MCF 10A (cell line): Measurements from ENCODE around the gene PLCB1. TPM values are rescaled to one million over a fixed set of nuclear protein-coding genes. Genes with fewer than 3 reads are reported as not detected.
"Not testable (repeated sequence)": the region's sequence is repeated elsewhere in the genome, so short reads cannot be mapped to it uniquely, and the experiment has no call there.

Source experiments
- BruUV-seq: library from RNA; stranded (reverse); fragments of 400-500 nt; replicated peaks from 2 replicates; lab custom pipeline; 2021; lab: Mats Ljungman, UMichigan
- CTCF ChIA-PET: fragments of 300-600 bp; sonication (Branson Sonifier 250); formaldehyde crosslinking; extraction: SDS; loops from one replicate; lab custom pipeline; 2021; ENCODE audit warnings: antibody characterized with exemption, inconsistent platforms; lab: Yijun Ruan, JAX
- POLR2A ChIA-PET: fragments of 300-600, 350-650 bp; sonication (Branson Sonifier 250); formaldehyde crosslinking; extraction: SDS; loops from one replicate; lab custom pipeline; 2020; ENCODE audit warnings: antibody characterized with exemption, inconsistent platforms; lab: Yijun Ruan, JAX
- DNase-seq: peaks from one replicate; pipeline ENCODE4 v3.0.0-alpha.2; 2018; ENCODE audit not compliant: unreplicated experiment
- H3K27ac Mint-ChIP-seq: one replicate; pipeline ENCODE4 v1.8.0; 2022; ENCODE audit warnings: mild to moderate bottlenecking, low read depth, mixed read lengths; ENCODE audit not compliant: unreplicated experiment
- H3K27me3 Mint-ChIP-seq: one replicate; pipeline ENCODE4 v1.8.0; 2022; ENCODE audit warnings: mixed read lengths; ENCODE audit not compliant: insufficient read depth, unreplicated experiment
- H3K36me3 Mint-ChIP-seq: one replicate; pipeline ENCODE4 v1.8.0; 2022; ENCODE audit warnings: mild to moderate bottlenecking, moderate library complexity, mixed read lengths; ENCODE audit not compliant: insufficient read depth, unreplicated experiment
- H3K4me1 Mint-ChIP-seq: one replicate; pipeline ENCODE4 v1.8.0; 2022; ENCODE audit warnings: mixed read lengths; ENCODE audit not compliant: insufficient read depth, unreplicated experiment
- H3K4me3 Mint-ChIP-seq: one replicate; pipeline ENCODE4 v1.8.0; 2022; ENCODE audit warnings: mild to moderate bottlenecking, moderate library complexity, mixed read lengths; ENCODE audit not compliant: unreplicated experiment
- H3K9me3 Mint-ChIP-seq: one replicate; pipeline ENCODE4 v1.8.0; 2022; ENCODE audit warnings: mixed read lengths; ENCODE audit not compliant: unreplicated experiment
- intact Hi-C: fragments of 100-400 bp; cut with micrococcal nuclease; formaldehyde crosslinking; loops from 2 replicates; pipeline ENCODE4 v1.14.1; 2022
- total RNA-seq: library from RNA; stranded (reverse); gene quantifications from 2 replicates; pipeline ENCODE4 v1.2.3, GENCODE V29; 2022
- TF ChIP-seq, protein P1 (sequence below): fragments of 200-600 bp; IDR thresholded peaks from one replicate; pipeline ENCODE4 v1.8.0; 2022; ENCODE audit warnings: antibody characterized with exemption, mild to moderate bottlenecking; ENCODE audit not compliant: unreplicated experiment

The PLCB1 gene
- total RNA-seq, 1 experiment from 2014 or later: 5.9 TPM

DNA sequence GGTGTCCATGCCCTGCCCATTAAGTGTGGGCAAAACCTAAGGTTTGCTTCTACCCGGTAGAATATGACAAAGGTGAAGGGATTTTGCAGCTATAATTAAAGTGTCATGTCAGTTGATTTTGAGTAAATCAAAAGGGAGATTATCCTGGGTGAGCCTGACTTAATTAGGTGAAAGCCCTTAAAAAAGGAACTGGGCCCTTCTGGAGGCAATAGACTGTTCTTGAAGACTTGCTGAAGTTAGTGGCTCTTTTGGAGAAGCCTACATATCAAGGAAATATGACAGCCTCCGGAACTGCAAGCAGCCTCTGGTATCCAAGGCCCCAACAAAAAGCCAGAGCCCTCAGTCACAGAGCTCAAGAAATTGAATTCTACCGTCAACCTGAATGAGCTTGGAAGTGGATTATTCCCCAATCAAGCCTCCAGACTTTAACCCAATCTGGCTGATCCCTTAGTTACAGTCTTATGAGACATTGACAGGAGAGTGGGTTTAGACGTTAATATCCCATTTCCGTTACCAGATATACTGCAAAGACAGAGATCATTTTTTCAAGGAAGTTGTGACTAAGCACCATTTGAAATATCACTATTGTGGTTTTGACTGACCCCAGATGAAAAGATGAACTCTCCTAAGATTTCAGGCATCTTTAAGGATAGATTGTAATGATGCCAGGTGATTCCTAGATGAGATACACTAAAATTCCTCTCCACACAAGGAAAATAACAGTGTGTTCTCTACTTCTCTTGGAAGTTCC lies 303.4 kb downstream of the PLCB1 start:
- no peaks in the 10 kb centered on the region for H3K27me3 Mint-ChIP-seq
- H3K4me3 Mint-ChIP-seq: no peak overlapping the region
- CTCF ChIA-PET: interaction anchor here (0.5 to 1.4 kb wide), 6 partner anchors 15 to 1942 kb away, joined by 3 to 6 read pairs (median 4); no protein-coding TSS in a partner anchor
- peaks cover 6% of the 10 kb centered on the region for H3K4me1 Mint-ChIP-seq
- no peak overlapping the region for H3K27ac Mint-ChIP-seq
- TF ChIP-seq, protein P1, sequence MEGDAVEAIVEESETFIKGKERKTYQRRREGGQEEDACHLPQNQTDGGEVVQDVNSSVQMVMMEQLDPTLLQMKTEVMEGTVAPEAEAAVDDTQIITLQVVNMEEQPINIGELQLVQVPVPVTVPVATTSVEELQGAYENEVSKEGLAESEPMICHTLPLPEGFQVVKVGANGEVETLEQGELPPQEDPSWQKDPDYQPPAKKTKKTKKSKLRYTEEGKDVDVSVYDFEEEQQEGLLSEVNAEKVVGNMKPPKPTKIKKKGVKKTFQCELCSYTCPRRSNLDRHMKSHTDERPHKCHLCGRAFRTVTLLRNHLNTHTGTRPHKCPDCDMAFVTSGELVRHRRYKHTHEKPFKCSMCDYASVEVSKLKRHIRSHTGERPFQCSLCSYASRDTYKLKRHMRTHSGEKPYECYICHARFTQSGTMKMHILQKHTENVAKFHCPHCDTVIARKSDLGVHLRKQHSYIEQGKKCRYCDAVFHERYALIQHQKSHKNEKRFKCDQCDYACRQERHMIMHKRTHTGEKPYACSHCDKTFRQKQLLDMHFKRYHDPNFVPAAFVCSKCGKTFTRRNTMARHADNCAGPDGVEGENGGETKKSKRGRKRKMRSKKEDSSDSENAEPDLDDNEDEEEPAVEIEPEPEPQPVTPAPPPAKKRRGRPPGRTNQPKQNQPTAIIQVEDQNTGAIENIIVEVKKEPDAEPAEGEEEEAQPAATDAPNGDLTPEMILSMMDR: no peak
- POLR2A ChIA-PET: interaction anchor here (1.2 kb wide), 1 partner anchor 41 kb away, joined by 3 read pairs; no protein-coding TSS in a partner anchor
- no peaks in the 10 kb centered on the region for H3K36me3 Mint-ChIP-seq
- H3K9me3 Mint-ChIP-seq: no peaks in the 10 kb centered on the region
- intact Hi-C loops: no loop called here
- no peak for DNase-seq
- BruUV-seq: no TSS peak

DNA sequence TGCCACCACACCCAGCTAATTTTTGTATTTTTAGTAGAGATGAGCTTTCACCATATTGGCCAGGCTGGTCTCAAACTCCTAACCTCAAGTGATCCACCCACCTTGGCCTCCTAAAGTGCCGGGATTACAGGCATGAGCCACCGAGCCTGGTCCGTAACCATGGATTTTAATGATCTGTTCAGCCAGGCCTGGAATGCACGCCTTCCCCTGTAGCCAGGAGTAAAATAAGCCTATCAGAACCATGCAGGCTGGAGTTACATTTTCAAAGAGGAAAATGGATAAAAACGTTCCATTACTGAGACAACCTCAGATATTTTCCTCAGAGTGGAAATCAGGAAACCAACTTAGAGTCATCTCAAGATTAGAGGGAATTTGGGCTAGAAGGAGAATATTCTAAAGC lies 304.9 kb downstream of the PLCB1 start:
- DNase-seq, POLR2A ChIA-PET, intact Hi-C loops, H3K36me3 Mint-ChIP-seq, H3K4me3 Mint-ChIP-seq, H3K9me3 Mint-ChIP-seq, BruUV-seq, H3K27me3 Mint-ChIP-seq, H3K4me1 Mint-ChIP-seq, CTCF ChIA-PET, H3K27ac Mint-ChIP-seq: not testable (repeated sequence)

DNA sequence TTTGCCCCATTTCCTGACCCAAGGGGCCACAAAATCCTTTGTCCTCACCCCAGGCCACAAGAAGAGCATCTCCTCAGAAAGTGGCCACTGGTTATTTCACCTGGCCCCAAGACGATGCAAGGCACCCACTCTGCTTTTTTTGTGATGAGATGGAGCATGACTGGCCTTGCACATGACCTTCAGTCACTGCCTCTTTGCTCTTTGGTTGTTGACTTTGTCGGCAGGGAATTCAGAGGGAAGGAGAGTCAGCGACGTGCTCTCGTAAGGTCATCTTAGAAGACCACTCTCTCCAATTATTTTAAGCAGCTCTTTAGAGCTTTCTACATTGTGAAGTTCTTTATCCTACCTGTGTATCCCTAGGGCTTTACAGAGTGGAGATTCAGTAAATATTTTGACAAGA lies 306.7 kb downstream of the PLCB1 start:
- CTCF ChIA-PET: interaction anchor here (0.6 to 1.4 kb wide), 4 partner anchors 43 to 301 kb away, joined by 3 to 5 read pairs (median 3); no protein-coding TSS in a partner anchor
- no TSS peak for BruUV-seq
- Mint-ChIP-seq H3K27ac (no peak overlapping the region), H3K27me3 (no peaks in the 10 kb centered on the region), H3K9me3 (no peaks in the 10 kb centered on the region), H3K4me3 (no peak overlapping the region), H3K36me3 (no peaks in the 10 kb centered on the region), H3K4me1 (no peaks in the 10 kb centered on the region)
- intact Hi-C loops: no loop called here
- POLR2A ChIA-PET: interaction anchor here (0.8 kb wide), 1 partner anchor 47 kb away, joined by 3 read pairs; no protein-coding TSS in a partner anchor
- TF ChIP-seq, protein P1: no peak
- no peak for DNase-seq

DNA sequence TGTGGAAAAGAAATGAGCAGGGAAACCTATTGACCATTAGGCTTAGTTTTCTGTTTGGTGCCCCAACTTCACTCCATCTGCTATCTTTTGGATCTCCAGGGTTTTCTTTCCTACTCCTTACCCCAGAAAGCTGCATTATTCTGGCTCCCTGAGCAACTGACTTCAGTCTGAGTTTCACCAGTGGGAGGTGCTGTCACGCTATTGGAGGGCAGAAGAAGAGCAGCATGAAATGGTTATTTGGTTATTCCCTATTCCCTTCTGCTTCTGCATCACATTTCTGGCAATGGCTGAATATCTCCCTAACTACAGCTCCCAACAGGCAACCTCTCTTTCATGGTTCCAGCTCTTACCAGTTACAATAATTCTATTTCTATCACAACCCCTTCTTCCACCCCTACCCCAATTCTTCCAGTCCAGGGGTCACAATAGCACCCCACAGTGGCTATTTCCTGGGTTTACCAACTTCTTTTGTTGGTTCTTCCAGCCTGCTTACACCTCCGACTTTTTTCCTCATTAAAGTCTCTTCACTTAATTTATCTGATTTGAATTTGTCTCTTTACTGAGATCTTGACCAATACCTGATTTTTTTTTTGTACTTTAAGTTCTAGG lies 311.5 kb downstream of the PLCB1 start:
- ChIA-PET CTCF (interaction anchor here (0.7 kb wide), 1 partner anchor 77 kb away, joined by 3 read pairs; no protein-coding TSS in a partner anchor), POLR2A (no interaction called here)
- H3K4me3 Mint-ChIP-seq: no peak overlapping the region
- no peaks in the 10 kb centered on the region for H3K4me1 Mint-ChIP-seq
- H3K9me3 Mint-ChIP-seq: no peaks in the 10 kb centered on the region
- no peak overlapping the region for H3K27ac Mint-ChIP-seq
- intact Hi-C loops: no loop called here
- no peaks in the 10 kb centered on the region for H3K27me3 Mint-ChIP-seq
- DNase-seq: no peak
- no TSS peak for BruUV-seq
- no peaks in the 10 kb centered on the region for H3K36me3 Mint-ChIP-seq
- TF ChIP-seq, protein P1: no peak
